Measurements from ENCODE around the gene ENO1.

DNA sequence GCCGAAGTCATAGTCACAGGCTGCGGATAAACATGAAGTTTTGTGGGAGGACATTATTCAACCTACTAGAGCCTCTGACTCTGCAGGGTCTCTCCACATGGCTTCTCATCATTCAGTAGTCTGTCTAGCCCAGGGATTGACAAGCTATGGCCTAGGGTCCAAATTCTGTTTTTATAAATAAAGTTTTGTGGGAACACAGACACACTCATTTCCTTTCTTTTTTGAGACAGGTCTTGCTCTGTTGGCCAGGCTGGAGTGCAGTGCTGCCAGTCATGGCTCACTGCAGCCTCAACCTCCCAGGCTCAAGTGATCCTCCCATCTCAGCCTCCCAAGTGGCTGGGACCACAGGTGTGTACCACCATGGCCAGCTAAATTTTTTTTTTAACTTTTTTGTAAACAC is 8.1 kb upstream of the ENO1 start:
- TF ChIP-seq, protein P1, sequence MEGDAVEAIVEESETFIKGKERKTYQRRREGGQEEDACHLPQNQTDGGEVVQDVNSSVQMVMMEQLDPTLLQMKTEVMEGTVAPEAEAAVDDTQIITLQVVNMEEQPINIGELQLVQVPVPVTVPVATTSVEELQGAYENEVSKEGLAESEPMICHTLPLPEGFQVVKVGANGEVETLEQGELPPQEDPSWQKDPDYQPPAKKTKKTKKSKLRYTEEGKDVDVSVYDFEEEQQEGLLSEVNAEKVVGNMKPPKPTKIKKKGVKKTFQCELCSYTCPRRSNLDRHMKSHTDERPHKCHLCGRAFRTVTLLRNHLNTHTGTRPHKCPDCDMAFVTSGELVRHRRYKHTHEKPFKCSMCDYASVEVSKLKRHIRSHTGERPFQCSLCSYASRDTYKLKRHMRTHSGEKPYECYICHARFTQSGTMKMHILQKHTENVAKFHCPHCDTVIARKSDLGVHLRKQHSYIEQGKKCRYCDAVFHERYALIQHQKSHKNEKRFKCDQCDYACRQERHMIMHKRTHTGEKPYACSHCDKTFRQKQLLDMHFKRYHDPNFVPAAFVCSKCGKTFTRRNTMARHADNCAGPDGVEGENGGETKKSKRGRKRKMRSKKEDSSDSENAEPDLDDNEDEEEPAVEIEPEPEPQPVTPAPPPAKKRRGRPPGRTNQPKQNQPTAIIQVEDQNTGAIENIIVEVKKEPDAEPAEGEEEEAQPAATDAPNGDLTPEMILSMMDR (IDR thresholded peaks at IDR 0.05): no peak
- TF ChIP-seq POLR2A (IDR thresholded peaks at IDR 0.05): no peak
